Measurements from ENCODE around the gene NXN. TPM values are rescaled to one million over a fixed set of nuclear protein-coding genes. Genes with fewer than 3 reads are reported as not detected.
A peak's percentile ranks its signal among the peaks of the same experiment; 100 is the strongest.
"Not testable (repeated sequence)": the region's sequence is repeated elsewhere in the genome, so short reads cannot be mapped to it uniquely, and the experiment has no call there.

The NXN gene
- total RNA-seq, 2 donors from 2014 or later: 124 to 201 TPM

DNA sequence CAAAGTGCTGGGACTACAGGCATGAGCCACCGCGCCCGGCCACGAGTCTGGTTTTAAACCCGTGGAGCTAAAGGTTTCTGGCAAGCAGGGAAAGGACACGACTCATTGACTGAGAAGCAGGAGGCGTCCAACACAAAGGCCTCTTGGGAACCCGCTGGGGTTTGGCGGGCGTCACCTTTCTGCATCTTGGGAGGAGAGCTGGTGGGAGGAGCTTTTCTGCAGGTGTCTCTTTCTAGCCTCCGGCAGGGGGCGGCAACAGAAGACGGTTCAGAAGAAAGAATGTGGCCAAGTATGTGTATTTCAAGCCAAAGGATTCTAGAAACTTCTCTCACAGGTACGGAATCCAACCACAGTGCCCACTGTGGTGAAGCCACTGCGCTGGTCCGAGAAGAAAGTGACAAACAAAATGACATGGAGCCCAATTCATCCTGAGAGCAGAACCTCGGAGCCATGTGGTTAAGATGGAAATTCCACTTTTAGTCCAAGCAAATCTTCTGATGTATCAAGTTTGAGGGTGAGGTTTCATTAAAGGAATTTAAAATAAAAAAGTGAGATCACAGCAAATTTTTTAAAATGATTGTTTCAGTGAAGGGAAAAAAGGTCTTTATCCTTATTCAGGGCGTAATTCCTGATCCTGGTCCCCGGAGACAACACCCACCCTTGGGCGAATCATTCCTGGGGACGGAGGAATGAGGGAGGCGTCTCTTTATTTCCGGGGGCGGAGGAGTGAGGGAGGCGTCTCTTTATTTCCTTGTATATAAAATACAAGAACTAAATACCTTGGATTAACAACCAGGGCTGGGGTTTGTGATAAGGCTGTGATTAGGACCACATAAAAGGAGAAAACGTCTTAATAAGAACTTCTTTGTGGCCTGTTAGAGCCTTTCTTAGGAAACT, 99.8 kb downstream of the NXN start:
- H3K27me3 Mint-ChIP-seq (ENCODE audit: insufficient read depth): no peaks in the 10 kb centered on the region
- peak overlapping the region; percentile 98 for H3K27ac Mint-ChIP-seq
- Histone ChIP-seq H3K9me3 (ENCODE audit: control insufficient read depth, low read length) (no peaks in the 10 kb centered on the region), H3K36me3 (ENCODE audit: control insufficient read depth, insufficient read depth, low read length) (peaks cover 38% of the 10 kb centered on the region), H3K4me1 (ENCODE audit: control insufficient read depth, insufficient read depth, low read length) (peaks cover 11% of the 10 kb centered on the region), H3K4me3 (ENCODE audit: low read length) (no peak overlapping the region), H3K27ac (ENCODE audit: low read depth, low read length) (peak overlapping the region; percentile 21), H3K9ac (ENCODE audit: extremely low read depth, low read length, poor library complexity, severe bottlenecking) (peak overlapping the region; percentile 17), H3K27me3 (ENCODE audit: control insufficient read depth, insufficient read depth, low read length, poor library complexity, severe bottlenecking) (no peaks in the 10 kb centered on the region)
- 52 to 61% methylated on average over 12 to 21 of the region's 26 CpGs for WGBS, 2 experiments (ENCODE audit: insufficient coverage in 1 of 2, insufficient read length in 1 of 2)
- TF ChIP-seq, protein P1, sequence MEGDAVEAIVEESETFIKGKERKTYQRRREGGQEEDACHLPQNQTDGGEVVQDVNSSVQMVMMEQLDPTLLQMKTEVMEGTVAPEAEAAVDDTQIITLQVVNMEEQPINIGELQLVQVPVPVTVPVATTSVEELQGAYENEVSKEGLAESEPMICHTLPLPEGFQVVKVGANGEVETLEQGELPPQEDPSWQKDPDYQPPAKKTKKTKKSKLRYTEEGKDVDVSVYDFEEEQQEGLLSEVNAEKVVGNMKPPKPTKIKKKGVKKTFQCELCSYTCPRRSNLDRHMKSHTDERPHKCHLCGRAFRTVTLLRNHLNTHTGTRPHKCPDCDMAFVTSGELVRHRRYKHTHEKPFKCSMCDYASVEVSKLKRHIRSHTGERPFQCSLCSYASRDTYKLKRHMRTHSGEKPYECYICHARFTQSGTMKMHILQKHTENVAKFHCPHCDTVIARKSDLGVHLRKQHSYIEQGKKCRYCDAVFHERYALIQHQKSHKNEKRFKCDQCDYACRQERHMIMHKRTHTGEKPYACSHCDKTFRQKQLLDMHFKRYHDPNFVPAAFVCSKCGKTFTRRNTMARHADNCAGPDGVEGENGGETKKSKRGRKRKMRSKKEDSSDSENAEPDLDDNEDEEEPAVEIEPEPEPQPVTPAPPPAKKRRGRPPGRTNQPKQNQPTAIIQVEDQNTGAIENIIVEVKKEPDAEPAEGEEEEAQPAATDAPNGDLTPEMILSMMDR (conservative IDR thresholded peaks at IDR 0.05): peak; percentile 91
- H3K36me3 Mint-ChIP-seq (ENCODE audit: low read depth): peaks cover 30% of the 10 kb centered on the region
- H3K9me3 Mint-ChIP-seq: no peaks in the 10 kb centered on the region
- H3K4me1 Mint-ChIP-seq: peaks cover 50% of the 10 kb centered on the region
- H3K4me3 Mint-ChIP-seq: no peak overlapping the region
- DNase-seq: peak; percentile 99

DNA sequence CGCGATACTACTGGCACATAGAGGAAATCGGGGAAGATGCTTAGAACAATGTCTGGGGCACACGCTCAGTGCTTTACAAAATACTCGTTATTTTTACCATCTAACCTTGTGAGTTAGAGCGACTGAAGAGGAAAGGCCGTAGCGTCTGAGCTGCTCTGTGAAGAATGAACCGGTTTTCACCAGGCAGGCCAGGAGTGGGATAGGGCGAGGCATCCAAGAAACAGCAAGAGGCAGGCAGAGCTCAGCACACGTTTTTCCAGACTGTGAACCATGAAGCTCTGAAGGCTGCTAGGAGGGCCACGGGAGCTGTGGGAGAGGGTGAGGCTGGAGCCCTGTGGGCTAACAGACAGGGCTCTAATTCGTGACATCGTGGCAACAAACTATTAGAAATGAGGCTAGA, 101.9 kb downstream of the NXN start:
- Mint-ChIP-seq H3K4me3 (no peak overlapping the region), H3K27ac (peak overlapping the region; percentile 9), H3K4me1 (peaks cover 38% of the 10 kb centered on the region), H3K9me3 (no peaks in the 10 kb centered on the region), H3K27me3 (ENCODE audit: insufficient read depth) (no peaks in the 10 kb centered on the region), H3K36me3 (ENCODE audit: low read depth) (peaks cover 26% of the 10 kb centered on the region)
- Histone ChIP-seq H3K36me3 (ENCODE audit: control insufficient read depth, insufficient read depth, low read length) (peaks cover 40% of the 10 kb centered on the region), H3K4me1 (ENCODE audit: control insufficient read depth, insufficient read depth, low read length) (peaks cover 6% of the 10 kb centered on the region), H3K9me3 (ENCODE audit: control insufficient read depth, low read length) (peaks cover 8% of the 10 kb centered on the region), H3K27ac (ENCODE audit: low read depth, low read length) (peak overlapping the region; percentile 50), H3K27me3 (ENCODE audit: control insufficient read depth, insufficient read depth, low read length, poor library complexity, severe bottlenecking) (no peaks in the 10 kb centered on the region), H3K4me3 (ENCODE audit: low read length) (no peak overlapping the region), H3K9ac (ENCODE audit: extremely low read depth, low read length, poor library complexity, severe bottlenecking) (no peak overlapping the region)
- no peak for DNase-seq
- 95 to 97% methylated on average over 13 to 14 of the region's 14 CpGs for WGBS, 2 experiments (ENCODE audit: insufficient coverage in 1 of 2, insufficient read length in 1 of 2)
- TF ChIP-seq, protein P1 (conservative IDR thresholded peaks at IDR 0.05): no peak

DNA sequence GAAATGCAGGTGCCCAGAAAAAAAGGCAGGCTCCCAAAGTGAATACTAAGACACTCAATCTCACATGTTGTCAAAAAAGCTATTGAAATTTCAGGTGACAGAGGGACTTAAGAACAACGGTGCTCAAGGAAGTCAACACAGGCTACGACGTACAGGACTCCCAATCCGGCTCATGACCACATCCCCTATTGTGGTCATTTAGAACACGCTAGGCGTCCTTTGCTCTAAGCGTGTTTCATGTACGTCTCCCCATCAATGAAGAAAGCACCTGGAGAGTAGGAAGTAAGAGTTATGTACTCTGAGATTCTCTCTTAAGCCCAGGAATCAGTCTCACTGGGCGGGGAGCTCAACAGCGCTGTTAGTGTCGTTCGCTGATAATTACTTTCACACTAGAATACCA, 103.3 kb downstream of the NXN start:
- Histone ChIP-seq H3K4me1 (ENCODE audit: control insufficient read depth, insufficient read depth, low read length) (peaks cover 6% of the 10 kb centered on the region), H3K36me3 (ENCODE audit: control insufficient read depth, insufficient read depth, low read length) (peaks cover 46% of the 10 kb centered on the region), H3K4me3 (ENCODE audit: low read length) (no peak overlapping the region), H3K9ac (ENCODE audit: extremely low read depth, low read length, poor library complexity, severe bottlenecking) (no peak overlapping the region), H3K27me3 (ENCODE audit: control insufficient read depth, insufficient read depth, low read length, poor library complexity, severe bottlenecking) (no peaks in the 10 kb centered on the region), H3K9me3 (ENCODE audit: control insufficient read depth, low read length) (peaks cover 8% of the 10 kb centered on the region), H3K27ac (ENCODE audit: low read depth, low read length) (no peak overlapping the region)
- no peak for DNase-seq
- Mint-ChIP-seq H3K27ac (peak overlapping the region; percentile 69), H3K4me1 (peaks cover 32% of the 10 kb centered on the region), H3K9me3 (no peaks in the 10 kb centered on the region), H3K27me3 (ENCODE audit: insufficient read depth) (no peaks in the 10 kb centered on the region), H3K36me3 (ENCODE audit: low read depth) (peaks cover 26% of the 10 kb centered on the region), H3K4me3 (no peak overlapping the region)
- WGBS, 2 experiments (ENCODE audit: insufficient coverage in 1 of 2, insufficient read length in 1 of 2): 90 to 93% methylated on average over 11 to 12 of the region's 12 CpGs
- TF ChIP-seq, protein P1 (conservative IDR thresholded peaks at IDR 0.05): peak; percentile 12

DNA sequence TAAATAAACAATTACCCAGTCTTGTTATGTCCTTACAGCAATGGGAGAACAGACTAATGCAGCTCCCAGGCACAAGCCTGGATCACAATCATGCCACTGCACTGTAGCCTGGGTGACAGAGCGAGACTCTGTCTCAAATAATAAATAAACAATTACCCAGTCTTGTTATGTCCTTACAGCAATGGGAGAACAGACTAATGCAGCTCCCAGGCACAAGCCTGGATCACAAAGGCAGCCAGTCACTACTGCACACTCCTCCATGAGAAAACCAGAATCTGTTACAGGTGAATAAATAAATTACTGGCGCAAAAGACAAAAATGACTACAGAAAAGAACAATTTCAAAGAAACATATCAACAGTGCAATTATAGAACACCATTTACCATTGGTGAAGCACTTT, 105.0 kb downstream of the NXN start:
- H3K9me3 ChIP-seq (ENCODE audit: control insufficient read depth, low read length); H3K4me3 ChIP-seq (ENCODE audit: low read length); DNase-seq; H3K27me3 Mint-ChIP-seq (ENCODE audit: insufficient read depth); H3K4me3 Mint-ChIP-seq; H3K4me1 ChIP-seq (ENCODE audit: control insufficient read depth, insufficient read depth, low read length); H3K9me3 Mint-ChIP-seq; H3K9ac ChIP-seq (ENCODE audit: extremely low read depth, low read length, poor library complexity, severe bottlenecking); H3K27ac ChIP-seq (ENCODE audit: low read depth, low read length); H3K27ac Mint-ChIP-seq; H3K27me3 ChIP-seq (ENCODE audit: control insufficient read depth, insufficient read depth, low read length, poor library complexity, severe bottlenecking): not testable (repeated sequence)
- H3K36me3 ChIP-seq (ENCODE audit: control insufficient read depth, insufficient read depth, low read length): peaks cover 51% of the 10 kb centered on the region
- peaks cover 24% of the 10 kb centered on the region for H3K36me3 Mint-ChIP-seq (ENCODE audit: low read depth)
- 86 to 100% methylated on average over 1 to 2 of the region's 2 CpGs for WGBS, 2 experiments (ENCODE audit: insufficient coverage in 1 of 2, insufficient read length in 1 of 2)
- H3K4me1 Mint-ChIP-seq: peaks cover 21% of the 10 kb centered on the region
